HL-60 (cell line): ENCODE results near the gene SPIRE1.

Experiments used
- CTCF ChIP-seq: IDR thresholded peaks from one replicate; pipeline ENCODE4 v1.5.1; 2011; ENCODE audit warnings: low read length, control low read depth, inconsistent platforms; ENCODE audit not compliant: insufficient read depth
- GABPA ChIP-seq: IDR thresholded peaks from 2 replicates; pipeline ENCODE4 v1.6.1; 2012; ENCODE audit warnings: low read depth
- POLR2AphosphoS5 ChIP-seq: IDR thresholded peaks from 2 replicates; pipeline ENCODE4 v1.6.1; 2012; ENCODE audit warnings: low read depth
- SPI1 ChIP-seq: IDR thresholded peaks from 2 replicates; pipeline ENCODE4 v1.6.1; 2012; ENCODE audit warnings: low read depth, mild to moderate bottlenecking, borderline replicate concordance
- TF ChIP-seq, protein P1 (sequence below): IDR thresholded peaks from 2 replicates; pipeline ENCODE4 v1.6.1; 2012; ENCODE audit warnings: low read depth; ENCODE audit not compliant: insufficient replicate concordance

GRCh38 chr18:12534820-12535219 is 123.1 kb downstream of the SPIRE1 start:
- TF ChIP-seq CTCF: no peak
- TF ChIP-seq SPI1: no peak
- TF ChIP-seq, protein P1, sequence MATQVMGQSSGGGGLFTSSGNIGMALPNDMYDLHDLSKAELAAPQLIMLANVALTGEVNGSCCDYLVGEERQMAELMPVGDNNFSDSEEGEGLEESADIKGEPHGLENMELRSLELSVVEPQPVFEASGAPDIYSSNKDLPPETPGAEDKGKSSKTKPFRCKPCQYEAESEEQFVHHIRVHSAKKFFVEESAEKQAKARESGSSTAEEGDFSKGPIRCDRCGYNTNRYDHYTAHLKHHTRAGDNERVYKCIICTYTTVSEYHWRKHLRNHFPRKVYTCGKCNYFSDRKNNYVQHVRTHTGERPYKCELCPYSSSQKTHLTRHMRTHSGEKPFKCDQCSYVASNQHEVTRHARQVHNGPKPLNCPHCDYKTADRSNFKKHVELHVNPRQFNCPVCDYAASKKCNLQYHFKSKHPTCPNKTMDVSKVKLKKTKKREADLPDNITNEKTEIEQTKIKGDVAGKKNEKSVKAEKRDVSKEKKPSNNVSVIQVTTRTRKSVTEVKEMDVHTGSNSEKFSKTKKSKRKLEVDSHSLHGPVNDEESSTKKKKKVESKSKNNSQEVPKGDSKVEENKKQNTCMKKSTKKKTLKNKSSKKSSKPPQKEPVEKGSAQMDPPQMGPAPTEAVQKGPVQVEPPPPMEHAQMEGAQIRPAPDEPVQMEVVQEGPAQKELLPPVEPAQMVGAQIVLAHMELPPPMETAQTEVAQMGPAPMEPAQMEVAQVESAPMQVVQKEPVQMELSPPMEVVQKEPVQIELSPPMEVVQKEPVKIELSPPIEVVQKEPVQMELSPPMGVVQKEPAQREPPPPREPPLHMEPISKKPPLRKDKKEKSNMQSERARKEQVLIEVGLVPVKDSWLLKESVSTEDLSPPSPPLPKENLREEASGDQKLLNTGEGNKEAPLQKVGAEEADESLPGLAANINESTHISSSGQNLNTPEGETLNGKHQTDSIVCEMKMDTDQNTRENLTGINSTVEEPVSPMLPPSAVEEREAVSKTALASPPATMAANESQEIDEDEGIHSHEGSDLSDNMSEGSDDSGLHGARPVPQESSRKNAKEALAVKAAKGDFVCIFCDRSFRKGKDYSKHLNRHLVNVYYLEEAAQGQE: no peak
- TF ChIP-seq GABPA: no peak
- no peak for TF ChIP-seq POLR2AphosphoS5
